OCI-LY7 (cell line): ENCODE data around the gene COL1A2.

Experiments
- EZH2phosphoT487 ChIP-seq: fragments of 200-600 bp; sonication (generic); IDR thresholded peaks from 2 replicates; pipeline ENCODE4 v1.6.1; 2018; ENCODE audit warnings: low read depth, borderline replicate concordance, mild to moderate bottlenecking, mixed run types, antibody characterized with exemption, low read length, moderate library complexity, mixed read lengths
- TF ChIP-seq, protein P1 (sequence below): fragments of 200-600 bp; sonication (generic); conservative IDR thresholded peaks from 2 replicates; pipeline ENCODE4 v1.5.1; 2014; ENCODE audit warnings: mild to moderate bottlenecking, antibody characterized with exemption, low read length, moderate library complexity, mixed read lengths

DNA sequence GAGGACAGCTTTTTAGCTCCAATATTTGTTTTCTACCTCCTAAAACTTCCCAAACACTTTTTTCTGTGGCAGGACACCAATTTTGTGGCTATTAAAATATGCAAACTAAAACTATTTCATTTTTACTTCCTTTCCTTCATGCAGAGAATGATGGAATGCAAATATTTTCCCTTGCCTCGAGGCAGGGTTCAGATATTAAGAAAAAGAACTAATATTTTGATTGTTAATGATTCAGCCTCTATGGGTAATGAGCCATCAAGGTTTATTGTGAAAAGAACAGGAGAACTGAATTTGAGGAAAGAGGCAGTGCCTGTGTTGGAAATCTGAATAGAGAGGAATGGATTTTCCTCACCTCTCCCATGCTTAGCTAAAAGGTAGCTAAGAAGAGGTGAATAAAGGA, 71.8 kb downstream of the COL1A2 start:
- TF ChIP-seq, protein P1, sequence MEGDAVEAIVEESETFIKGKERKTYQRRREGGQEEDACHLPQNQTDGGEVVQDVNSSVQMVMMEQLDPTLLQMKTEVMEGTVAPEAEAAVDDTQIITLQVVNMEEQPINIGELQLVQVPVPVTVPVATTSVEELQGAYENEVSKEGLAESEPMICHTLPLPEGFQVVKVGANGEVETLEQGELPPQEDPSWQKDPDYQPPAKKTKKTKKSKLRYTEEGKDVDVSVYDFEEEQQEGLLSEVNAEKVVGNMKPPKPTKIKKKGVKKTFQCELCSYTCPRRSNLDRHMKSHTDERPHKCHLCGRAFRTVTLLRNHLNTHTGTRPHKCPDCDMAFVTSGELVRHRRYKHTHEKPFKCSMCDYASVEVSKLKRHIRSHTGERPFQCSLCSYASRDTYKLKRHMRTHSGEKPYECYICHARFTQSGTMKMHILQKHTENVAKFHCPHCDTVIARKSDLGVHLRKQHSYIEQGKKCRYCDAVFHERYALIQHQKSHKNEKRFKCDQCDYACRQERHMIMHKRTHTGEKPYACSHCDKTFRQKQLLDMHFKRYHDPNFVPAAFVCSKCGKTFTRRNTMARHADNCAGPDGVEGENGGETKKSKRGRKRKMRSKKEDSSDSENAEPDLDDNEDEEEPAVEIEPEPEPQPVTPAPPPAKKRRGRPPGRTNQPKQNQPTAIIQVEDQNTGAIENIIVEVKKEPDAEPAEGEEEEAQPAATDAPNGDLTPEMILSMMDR = no peak
- no peak for TF ChIP-seq EZH2phosphoT487
